Stimulated activated CD4-positive, alpha-beta T cell treated with anti-CD3 and anti-CD28 coated beads, Interleukin-1b, Interleukin-23, amount 100 ng/mL, for 1 hour (primary cell): ENCODE measurements around the gene SPN.
"Not testable (repeated sequence)": the region's sequence is repeated elsewhere in the genome, so short reads cannot be mapped to it uniquely, and the experiment has no call there.

Source experiments
- DNase-seq, 2 donors: peaks; one replicate each; pipeline ENCODE4 v3.0.0-alpha.2; 2020; ENCODE audit warnings: low read depth in 2 of 2

Gene SPN

GRCh38 chr16:29676989-29677785, 14.1 kb downstream of the SPN start:
- no peak for DNase-seq

DNA sequence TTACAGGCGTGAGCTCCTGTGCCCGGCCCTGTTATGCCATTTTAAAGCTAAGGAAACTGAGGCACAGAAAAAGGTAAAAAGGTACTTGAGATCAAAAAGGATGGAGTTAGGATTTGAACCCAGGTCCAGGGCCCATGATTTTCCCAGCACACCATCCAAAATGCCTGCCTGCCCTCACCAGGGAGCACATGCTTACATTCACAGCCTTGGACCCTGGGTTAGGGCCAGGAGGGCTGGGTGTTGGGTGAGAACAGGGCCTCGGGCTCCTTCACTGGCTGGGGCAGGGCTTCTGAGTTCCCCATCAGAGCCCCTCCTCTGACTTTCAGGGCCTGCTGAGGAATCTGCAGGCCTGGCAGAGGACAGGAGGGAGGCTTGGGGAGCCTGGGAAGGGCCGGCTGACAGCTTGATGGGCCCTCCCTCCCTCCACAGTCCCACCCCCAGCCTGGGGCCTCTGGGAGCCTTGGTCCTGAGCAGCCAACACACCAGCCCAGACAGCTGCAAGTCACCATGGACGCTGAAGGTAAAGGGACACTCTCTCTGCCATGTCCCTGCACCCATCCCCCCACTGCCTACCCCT, 15.7 kb downstream of the SPN start, which contains the start of gene QPRT:
Gene QPRT, plus strand, starts transcription at position 490 of the 577 bp plus-strand sequence. Its CDS starts 18 bp downstream, at position 508.
- no peak for DNase-seq

GRCh38 chr16:29680180-29680598, 17.1 kb downstream of the SPN start:
- DNase-seq, result no peak

- no peak for DNase-seq
Measured at GRCh38 chr16:29683543-29684090, 20.6 kb downstream of the SPN start.

GRCh38 chr16:29684679-29685078, 21.6 kb downstream of the SPN start:
- no peak for DNase-seq

GRCh38 chr16:29686740-29687332, 23.8 kb downstream of the SPN start:
- no peak for DNase-seq

- DNase-seq, result no peak
Measured at GRCh38 chr16:29687755-29688154, 24.7 kb downstream of the SPN start.

- DNase-seq, result no peak
Measured at GRCh38 chr16:29688172-29688571, 25.1 kb downstream of the SPN start.

DNA sequence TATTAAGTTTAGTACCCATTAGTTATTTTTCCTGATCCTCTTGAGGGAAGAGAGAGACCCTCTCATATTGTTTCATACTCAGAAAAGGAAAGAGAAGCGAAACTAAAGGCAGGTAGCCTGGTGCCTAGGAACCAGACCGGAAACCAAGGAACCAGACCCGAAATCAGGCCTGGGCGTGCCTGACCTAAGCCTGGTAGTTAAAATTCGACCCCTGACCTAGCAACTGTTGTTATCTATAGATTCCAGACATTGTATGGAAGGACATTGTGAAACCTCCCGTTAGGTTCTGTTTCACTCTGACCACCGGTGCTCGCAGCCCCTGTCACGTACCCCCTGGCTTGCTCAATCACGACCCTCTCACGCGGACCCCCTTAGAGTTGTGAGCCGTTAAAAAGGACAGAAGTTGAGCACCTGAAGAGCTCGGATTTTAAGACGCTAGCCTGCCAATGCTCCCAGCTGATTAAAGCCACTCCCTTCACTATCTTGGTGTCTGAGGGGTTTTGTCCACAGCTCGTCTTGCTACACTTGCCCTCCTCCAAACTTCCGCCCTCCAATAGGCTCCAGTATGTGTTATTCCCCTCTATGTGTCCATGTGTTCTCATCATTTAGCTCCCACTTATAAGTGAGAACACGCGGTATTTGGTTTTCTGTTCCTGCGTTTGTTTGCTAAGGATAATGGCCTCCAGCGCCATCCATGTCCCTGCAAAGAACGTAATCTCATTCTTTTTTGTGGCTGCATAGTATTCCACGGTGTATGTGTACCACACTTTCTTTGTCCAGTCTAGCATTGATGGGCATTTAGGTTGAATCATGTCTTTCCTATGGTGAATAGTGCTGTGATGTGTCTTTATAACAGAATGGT, 26.7 kb downstream of the SPN start:
- DNase-seq, result not testable (repeated sequence)

DNA sequence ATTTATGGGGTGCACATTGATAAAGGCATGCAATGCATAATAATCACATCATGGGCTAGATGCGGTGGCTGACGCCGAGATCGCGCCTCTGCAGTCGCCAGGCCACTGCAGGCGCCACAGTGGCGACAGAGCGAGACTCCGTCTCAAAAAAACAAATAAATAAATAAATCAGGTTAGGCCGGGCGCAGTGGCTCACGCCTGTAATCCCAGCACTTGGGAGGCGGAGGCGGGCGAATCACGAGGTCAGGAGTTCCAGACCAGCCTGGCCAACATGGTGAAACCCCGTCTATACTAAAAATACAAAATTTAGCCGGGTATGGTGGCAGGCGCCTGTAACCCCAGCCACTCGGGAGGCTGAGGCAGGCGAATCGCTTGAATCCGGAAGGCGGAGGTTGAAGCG, 29.6 kb downstream of the SPN start:
- DNase-seq, result not testable (repeated sequence)

GRCh38 chr16:29694384-29695195, 31.5 kb downstream of the SPN start:
- no peak for DNase-seq

- DNase-seq, result not testable (repeated sequence)
Measured at GRCh38 chr16:29695675-29696074, 32.6 kb downstream of the SPN start.

GRCh38 chr16:29696881-29697331, 33.9 kb downstream of the SPN start:
- no peak for DNase-seq

- DNase-seq, result no peak
Measured at GRCh38 chr16:29697391-29697790, 34.3 kb downstream of the SPN start.

- no peak for DNase-seq
Measured at GRCh38 chr16:29698042-29698441, 35.0 kb downstream of the SPN start.

GRCh38 chr16:29698484-29699323, 35.7 kb downstream of the SPN start:
- no peak for DNase-seq

GRCh38 chr16:29699324-29700219, 36.5 kb downstream of the SPN start:
- DNase-seq, result no peak

DNA sequence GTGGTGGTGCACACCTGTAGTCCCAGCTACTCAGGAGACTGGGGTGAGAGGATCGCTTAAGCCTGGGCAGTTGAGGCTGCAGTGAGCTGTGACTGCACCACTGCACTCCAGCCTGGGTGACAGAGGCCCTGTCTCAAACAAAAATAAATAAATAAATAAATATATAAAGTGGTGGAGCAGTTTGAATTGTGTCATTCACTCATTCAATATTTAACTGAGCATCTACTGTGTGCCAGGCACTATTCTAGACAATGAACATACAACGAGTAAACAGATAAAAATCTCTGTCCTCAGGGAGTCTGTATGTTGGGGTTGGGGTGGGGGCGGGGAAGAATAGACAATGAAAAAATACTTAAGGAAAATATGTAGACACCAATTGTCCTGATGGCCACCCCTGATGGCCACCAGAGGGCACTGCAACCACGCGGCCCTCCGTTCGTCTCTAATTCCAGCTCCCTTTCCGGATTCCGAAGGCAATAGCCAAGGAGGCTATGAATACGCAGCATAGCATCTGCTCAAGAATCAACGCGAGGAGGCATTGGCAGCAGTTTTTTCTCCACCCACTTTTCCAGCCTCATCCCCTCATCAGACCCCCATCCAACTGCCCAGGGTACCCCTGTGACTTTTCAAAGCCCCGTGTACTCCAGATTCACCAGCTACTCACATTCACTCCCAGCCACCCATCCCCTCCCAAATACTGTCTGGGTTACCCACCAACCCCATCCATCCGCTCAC, 37.4 kb downstream of the SPN start:
- DNase-seq, result peak; percentile 47 to 60
